Heart right ventricle (tissue), 16 donors: Measurements from ENCODE around the gene IL5RA. TPM values are rescaled to one million over a fixed set of nuclear protein-coding genes. Genes with fewer than 3 reads are reported as not detected.

Experiments
- ATAC-seq, 8 donors: fragments of 200-7000 bp; cut with Tn5 transposase; one replicate each; pipeline ENCODE4 v1.9.1; 2020; ENCODE audit warnings: mild to moderate bottlenecking in 8 of 8, moderate library complexity in 8 of 8, moderate number of reproducible peaks in 1 of 8
- DNase-seq, 2 donors: peaks; one replicate each; pipeline ENCODE4 v3.0.0-alpha.2; 2020
- H3K27ac ChIP-seq, 10 donors: fragments of 200-600 bp; sonication (generic) in 2 of 10; one replicate each; pipeline versions ENCODE4 v1.5.0 to v1.8.0; 2020 to 2022; ENCODE audit warnings: mild to moderate bottlenecking in 3 of 10
- H3K27me3 ChIP-seq, 7 donors: fragments of 200-600 bp; one replicate each; pipeline ENCODE4 v1.8.0; 2021 to 2022; ENCODE audit warnings: mild to moderate bottlenecking in 2 of 7
- H3K36me3 ChIP-seq, 9 donors: fragments of 200-600 bp; sonication (generic) in 1 of 9; one replicate each; pipeline versions ENCODE4 v1.5.0 to v1.8.0; 2020 to 2022; ENCODE audit warnings: mild to moderate bottlenecking in 2 of 9
- H3K4me1 ChIP-seq, 9 donors: fragments of 200-600 bp; sonication (generic) in 1 of 9; one replicate each; pipeline versions ENCODE4 v1.5.0 to v1.8.0; 2020 to 2022; ENCODE audit warnings: mild to moderate bottlenecking in 4 of 9
- H3K4me3 ChIP-seq, 10 donors: fragments of 200-600 bp; sonication (generic) in 2 of 10; one replicate each; pipeline versions ENCODE4 v1.5.0 to v1.8.0; 2020 to 2022; ENCODE audit warnings: mild to moderate bottlenecking in 7 of 10, moderate library complexity in 2 of 10
- H3K9me3 ChIP-seq, 11 donors: fragments of 200-600 bp in 10 of 11; sonication (generic) in 2 of 11; one replicate each; pipeline versions ENCODE4 v1.5.0 to v1.8.0; 2013 to 2022; ENCODE audit warnings: mild to moderate bottlenecking in 2 of 11, control low read depth in 1 of 11, moderate library complexity in 1 of 11
- WGBS, 2 donors: extraction: QIAGEN DNeasy Blood & Tissue Kit; methylation state at CpG; one replicate each; pipeline ENCODE4 v1.1.7; 2013; ENCODE audit warnings: inconsistent platforms in 1 of 2; 5-methylcytosine and 5-hydroxymethylcytosine counted together
- intact Hi-C, 10 donors: fragments of 100-400 bp; cut with DNase I; formaldehyde crosslinking; loops; one replicate each; pipeline versions ENCODE4 v1.11.1 to v1.14.2; 2022
- polyA plus RNA-seq, 2 donors: library from polyadenylated mRNA; stranded (reverse); fragments of 200-250 nt; gene quantifications; one replicate each; pipeline ENCODE4 v1.2.3, GENCODE V29; 2013
- total RNA-seq, 10 donors: library from RNA; stranded (reverse); fragmentation: NEBNext Ultra II Directional in 3 of 10; extraction: Animal tissue kit (Norgen Biotek cat#: 25700) in 3 of 10; gene quantifications; one replicate each; pipeline versions ENCODE4 v1.2.1 to v1.2.4, GENCODE V29; 2021 to 2023
- TF ChIP-seq, protein P1 (sequence below), 9 donors: fragments of 200-600 bp; sonication (generic) in 2 of 9; IDR thresholded peaks; one replicate each; pipeline versions ENCODE4 v1.5.0 to v1.8.0; 2021 to 2022; ENCODE audit warnings: antibody characterized with exemption in 9 of 9, mild to moderate bottlenecking in 5 of 9, moderate library complexity in 1 of 9
- donor health status: Arrhythmogenic right ventricular cardiomyopathy.
- donor health status: ischemic (EF 13 %, LVEDD 7.1; RV severe dilation, severe dysfunction).
- donor health status: healthy with polysubstance abuse.
- donor health status: DM: no; HTN: yes; CAD: no.
- donor health status: DM: no; HTN: no; CAD: no.
- donor health status: ischemic (EF 25% LVEDD 6.9; RV normal size, moderate dysfunction).
- donor health status: ischemic (EF 25% LVEDD 5.7; RV mildly dilated, moderate dysfunction).
- donor health status: healthy.
- donor health status: DM: yes; HTN: yes; CAD: no.
- donor health status: Ischemic cardiomyopathy.
- donor health status: ischemic (EF 35%, LVEDD 5.7; RV mildly dilated, moderate dysfunction).
- donor health status: nonischemic (EF 11% LVEDD 7.7; RV severe dilation, severe dysfunction).
- donor health status: DM: yes; HTN: yes; CAD: no.
- donor health status: PGD.
- donor health status: ischemic (EF 29% LVEDD 5.4; RV normal size, mild dysfunction).
- donor health status: nonischemic (EF 23%, LVEDD 6.1; RV moderate dilation, normal function).

IL5RA gene
- total and polyA plus RNA-seq, 12 donors: 0.07 to 1.1 (median 0.23) TPM; not detected in 5

DNA sequence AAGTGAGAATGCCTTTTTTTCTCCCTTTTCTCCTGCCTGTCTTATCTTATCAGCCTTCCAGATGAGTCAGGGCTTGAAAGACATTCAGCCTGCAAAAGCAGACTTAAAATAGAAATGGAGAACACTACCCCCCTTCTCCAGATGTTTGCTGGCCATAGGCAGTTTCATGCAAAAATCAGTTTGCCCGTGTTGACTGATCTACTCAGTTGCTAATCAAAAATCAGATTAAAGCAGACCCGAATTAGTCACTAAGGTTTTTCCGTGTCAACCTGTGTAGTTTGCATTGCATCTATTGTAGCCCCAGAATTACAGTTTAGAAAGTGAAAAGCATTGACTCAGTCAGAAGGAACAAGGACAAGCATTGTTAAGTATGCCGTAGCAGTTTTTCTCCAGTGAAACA, 56.2 kb downstream of the IL5RA start:
- ATAC-seq (no peak), DNase-seq (no peak)
- intact Hi-C loops: no loop called here
- H3K27ac ChIP-seq: no peak overlapping the region
- no peaks in the 10 kb centered on the region for H3K9me3 ChIP-seq
- no peaks in the 10 kb centered on the region for H3K27me3 ChIP-seq
- H3K4me3 ChIP-seq: no peak overlapping the region
- TF ChIP-seq, protein P1, sequence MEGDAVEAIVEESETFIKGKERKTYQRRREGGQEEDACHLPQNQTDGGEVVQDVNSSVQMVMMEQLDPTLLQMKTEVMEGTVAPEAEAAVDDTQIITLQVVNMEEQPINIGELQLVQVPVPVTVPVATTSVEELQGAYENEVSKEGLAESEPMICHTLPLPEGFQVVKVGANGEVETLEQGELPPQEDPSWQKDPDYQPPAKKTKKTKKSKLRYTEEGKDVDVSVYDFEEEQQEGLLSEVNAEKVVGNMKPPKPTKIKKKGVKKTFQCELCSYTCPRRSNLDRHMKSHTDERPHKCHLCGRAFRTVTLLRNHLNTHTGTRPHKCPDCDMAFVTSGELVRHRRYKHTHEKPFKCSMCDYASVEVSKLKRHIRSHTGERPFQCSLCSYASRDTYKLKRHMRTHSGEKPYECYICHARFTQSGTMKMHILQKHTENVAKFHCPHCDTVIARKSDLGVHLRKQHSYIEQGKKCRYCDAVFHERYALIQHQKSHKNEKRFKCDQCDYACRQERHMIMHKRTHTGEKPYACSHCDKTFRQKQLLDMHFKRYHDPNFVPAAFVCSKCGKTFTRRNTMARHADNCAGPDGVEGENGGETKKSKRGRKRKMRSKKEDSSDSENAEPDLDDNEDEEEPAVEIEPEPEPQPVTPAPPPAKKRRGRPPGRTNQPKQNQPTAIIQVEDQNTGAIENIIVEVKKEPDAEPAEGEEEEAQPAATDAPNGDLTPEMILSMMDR (IDR thresholded peaks at IDR 0.05): no peak
- peaks cover 0 to 6% (median 0%) of the 10 kb centered on the region in 9 donors for H3K4me1 ChIP-seq
- H3K36me3 ChIP-seq: no peaks in the 10 kb centered on the region
- WGBS, 2 donors: 14 to 17% methylated on average over 4 of the region's 4 CpGs

DNA sequence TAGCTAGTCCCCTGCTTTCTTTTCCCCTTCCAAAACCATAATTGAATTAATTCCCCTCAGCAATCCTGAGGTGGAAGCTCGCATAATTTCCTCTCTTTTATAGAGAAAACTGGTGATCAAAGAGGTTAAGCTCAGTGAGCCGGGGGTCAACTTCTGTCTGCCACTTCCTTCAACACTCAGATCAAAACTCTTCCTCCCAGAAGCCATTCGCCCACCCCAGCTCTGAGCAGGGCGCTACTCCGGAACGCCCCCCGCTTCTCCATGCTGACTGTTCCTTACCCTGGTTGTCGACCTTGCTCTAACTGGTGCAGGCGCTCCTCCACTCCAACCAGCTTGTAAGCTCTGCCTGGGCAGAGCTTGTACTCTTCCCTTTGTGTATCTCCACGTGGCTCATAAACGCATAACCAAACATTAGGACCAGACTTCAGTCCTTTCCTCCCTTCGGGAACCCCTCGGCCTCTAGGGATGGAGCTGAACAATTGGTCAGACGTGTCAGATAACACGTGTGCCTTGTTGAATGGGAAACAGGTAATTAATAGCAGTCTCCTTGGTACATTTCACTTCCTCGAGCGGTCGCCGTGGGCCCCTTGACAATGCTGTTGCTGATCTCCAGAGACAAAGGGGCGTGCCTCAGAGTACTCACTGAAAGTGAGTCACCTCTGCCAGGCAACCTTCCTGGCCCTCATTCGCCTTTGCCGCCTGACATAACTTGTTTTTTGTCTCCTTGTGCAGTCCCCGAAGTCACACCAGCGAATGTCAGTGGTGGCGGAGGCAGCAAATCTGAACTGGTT, 71.8 kb downstream of the IL5RA start:
- Histone ChIP-seq H3K27me3 (peaks cover 0 to under 1% (median 0%) of the 10 kb centered on the region in 7 donors), H3K27ac (no peak overlapping the region), H3K4me3 (peak overlapping the region in 1 of 10 donors; percentile 5), H3K9me3 (no peaks in the 10 kb centered on the region), H3K4me1 (no peaks in the 10 kb centered on the region), H3K36me3 (no peaks in the 10 kb centered on the region)
- WGBS, 2 donors: 66 to 74% methylated on average over 25 of the region's 25 CpGs
- peak in 6 of 8 donors; percentile 23 to 81 (median 58) for ATAC-seq
- TF ChIP-seq, protein P1 (IDR thresholded peaks at IDR 0.05): no peak
- intact Hi-C loops: no loop called here
- DNase-seq: no peak

DNA sequence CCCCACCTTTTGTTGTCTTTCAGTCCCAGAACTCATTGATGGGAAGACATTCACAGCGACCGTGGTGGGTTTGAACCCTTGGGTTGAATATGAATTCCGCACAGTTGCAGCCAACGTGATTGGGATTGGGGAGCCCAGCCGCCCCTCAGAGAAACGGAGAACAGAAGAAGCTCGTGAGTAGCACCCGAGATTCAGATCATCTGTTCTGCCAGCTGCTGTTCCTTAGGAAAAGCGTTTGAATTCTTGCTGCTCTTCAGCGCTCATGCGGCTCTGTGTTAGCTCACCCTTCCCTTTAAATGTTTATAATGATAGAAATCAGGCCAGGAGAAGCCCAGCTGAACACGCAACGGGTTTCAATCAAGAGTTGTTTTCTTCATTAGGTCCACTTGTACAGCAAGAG, 73.0 kb downstream of the IL5RA start:
- Histone ChIP-seq H3K27me3 (peaks cover 0 to 4% (median 0%) of the 10 kb centered on the region in 7 donors), H3K36me3 (no peaks in the 10 kb centered on the region), H3K4me3 (no peak overlapping the region), H3K4me1 (no peaks in the 10 kb centered on the region), H3K9me3 (no peaks in the 10 kb centered on the region), H3K27ac (no peak overlapping the region)
- ATAC-seq (no peak), DNase-seq (no peak)
- intact Hi-C loops: no loop called here
- TF ChIP-seq, protein P1 (IDR thresholded peaks at IDR 0.05): no peak
- WGBS, 2 donors: 90 to 93% methylated on average over 13 of the region's 13 CpGs

DNA sequence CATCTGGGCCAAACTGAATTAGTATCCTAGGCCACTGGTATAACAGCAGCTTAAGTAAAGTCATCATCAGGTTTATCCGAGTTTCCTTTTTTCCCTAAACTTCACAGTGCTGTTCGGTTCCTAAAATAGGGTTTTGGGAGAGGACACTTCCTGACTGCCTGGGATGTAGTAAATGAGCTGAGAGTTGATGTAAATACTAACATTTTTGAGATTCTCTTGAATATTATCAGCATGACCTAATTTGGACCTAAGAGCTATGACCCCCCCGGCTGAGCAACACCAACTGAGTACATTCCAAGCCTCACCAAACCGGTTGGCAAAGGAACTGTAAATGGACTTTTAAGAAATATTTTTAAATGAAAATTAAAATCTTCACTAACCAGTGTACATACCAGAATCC, 78.8 kb downstream of the IL5RA start:
- ATAC-seq (no peak), DNase-seq (no peak)
- Histone ChIP-seq H3K9me3 (no peaks in the 10 kb centered on the region), H3K27me3 (peaks cover 0 to 4% (median 0%) of the 10 kb centered on the region in 7 donors), H3K4me3 (no peak overlapping the region), H3K36me3 (no peaks in the 10 kb centered on the region), H3K4me1 (no peaks in the 10 kb centered on the region), H3K27ac (no peak overlapping the region)
- intact Hi-C loops: no loop called here
- WGBS, 2 donors: 50 to 59% methylated on average over 4 of the region's 4 CpGs
- TF ChIP-seq, protein P1 (IDR thresholded peaks at IDR 0.05): no peak
